Psoas muscle (tissue), 8 donors: ENCODE results near the gene COX15. TPM values are rescaled to one million over a fixed set of nuclear protein-coding genes. Genes with fewer than 3 reads are reported as not detected.

Experiments
- ATAC-seq, 4 donors: fragments of 200-7000 bp; cut with Tn5 transposase; one replicate each; pipeline ENCODE4 v1.9.1; 2020; ENCODE audit warnings: moderate library complexity in 3 of 4, mild to moderate bottlenecking in 2 of 4
- DNase-seq, 2 donors: peaks; one replicate each; pipeline ENCODE4 v3.0.0-alpha.2; 2020
- H3K27ac ChIP-seq: fragments of 200-600 bp; one replicate; pipeline ENCODE4 v1.8.0; 2022
- H3K27me3 ChIP-seq, 3 donors: fragments of 200-600 bp in 1 of 3; one replicate each; pipeline versions ENCODE4 v1.6.1 to v1.8.0; 2013 to 2022; ENCODE audit warnings: low read length in 2 of 3, mild to moderate bottlenecking in 2 of 3, moderate library complexity in 1 of 3; ENCODE audit not compliant: insufficient read depth in 3 of 3
- H3K36me3 ChIP-seq, 2 donors: fragments of 200-600 bp in 1 of 2; one replicate each; pipeline versions ENCODE4 v1.6.1 to v1.8.0; 2013 to 2022; ENCODE audit warnings: low read depth in 1 of 2, mild to moderate bottlenecking in 1 of 2, moderate library complexity in 1 of 2; ENCODE audit not compliant: insufficient read depth in 1 of 2
- H3K4me1 ChIP-seq: fragments of 200-600 bp; one replicate; pipeline ENCODE4 v1.8.0; 2022
- H3K4me3 ChIP-seq: fragments of 200-600 bp; one replicate; pipeline ENCODE4 v1.8.0; 2022; ENCODE audit warnings: mild to moderate bottlenecking
- H3K9me3 ChIP-seq: fragments of 200-600 bp; one replicate; pipeline ENCODE4 v1.8.0; 2022
- WGBS, 3 donors: extraction: QIAGEN DNeasy Blood & Tissue Kit; methylation state at CpG; one replicate each; pipeline versions ENCODE4 v1.1.6 to v1.1.7; 2013; 5-methylcytosine and 5-hydroxymethylcytosine counted together
- intact Hi-C, 2 donors: fragments of 100-400 bp; cut with DNase I; formaldehyde crosslinking; loops; one replicate each; pipeline versions ENCODE4 v1.11.0 to v1.14.2; 2022
- polyA plus RNA-seq, 3 donors: library from polyadenylated mRNA; stranded (reverse); fragments of 200-250 nt; gene quantifications; one replicate each; pipeline ENCODE4 v1.2.3, GENCODE V29; 2013
- total RNA-seq, 4 donors: library from RNA; stranded (reverse); fragmentation: NEBNext Ultra II Directional in 2 of 4; extraction: Animal tissue kit (Norgen Biotek cat#: 25700) in 2 of 4; gene quantifications; one replicate each; pipeline versions ENCODE4 v1.2.1 to v1.2.4, GENCODE V29; 2021 to 2023
- TF ChIP-seq, protein P1 (sequence below): fragments of 200-600 bp; IDR thresholded peaks from one replicate; pipeline ENCODE4 v1.8.0; 2022; ENCODE audit warnings: antibody characterized with exemption
- donor health status: healthy with polysubstance abuse.
- donor health status: DM: no; HTN: no; CAD: no; lungs with moderate emphysema.
- donor health status: Bipolar disorder and iron deficiency.
- donor health status: healthy.
- donor health status: DM: yes; HTN: yes; CAD: no.
- donor health status: DM: no; HTN: no; CAD: no.
- donor health status: DM: no; HTN: no; CAD: no.
- donor health status: DM: yes; HTN: yes; CAD: no.

COX15 gene
- total and polyA plus RNA-seq, 7 donors = 12.7 to 59.4 (median 36.2) TPM

- TF ChIP-seq, protein P1, sequence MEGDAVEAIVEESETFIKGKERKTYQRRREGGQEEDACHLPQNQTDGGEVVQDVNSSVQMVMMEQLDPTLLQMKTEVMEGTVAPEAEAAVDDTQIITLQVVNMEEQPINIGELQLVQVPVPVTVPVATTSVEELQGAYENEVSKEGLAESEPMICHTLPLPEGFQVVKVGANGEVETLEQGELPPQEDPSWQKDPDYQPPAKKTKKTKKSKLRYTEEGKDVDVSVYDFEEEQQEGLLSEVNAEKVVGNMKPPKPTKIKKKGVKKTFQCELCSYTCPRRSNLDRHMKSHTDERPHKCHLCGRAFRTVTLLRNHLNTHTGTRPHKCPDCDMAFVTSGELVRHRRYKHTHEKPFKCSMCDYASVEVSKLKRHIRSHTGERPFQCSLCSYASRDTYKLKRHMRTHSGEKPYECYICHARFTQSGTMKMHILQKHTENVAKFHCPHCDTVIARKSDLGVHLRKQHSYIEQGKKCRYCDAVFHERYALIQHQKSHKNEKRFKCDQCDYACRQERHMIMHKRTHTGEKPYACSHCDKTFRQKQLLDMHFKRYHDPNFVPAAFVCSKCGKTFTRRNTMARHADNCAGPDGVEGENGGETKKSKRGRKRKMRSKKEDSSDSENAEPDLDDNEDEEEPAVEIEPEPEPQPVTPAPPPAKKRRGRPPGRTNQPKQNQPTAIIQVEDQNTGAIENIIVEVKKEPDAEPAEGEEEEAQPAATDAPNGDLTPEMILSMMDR = no peak
- H3K4me3 ChIP-seq = peak overlapping the region; percentile 23
- peak overlapping the region; percentile 78 for H3K27ac ChIP-seq
- no peak for DNase-seq
- no peaks in the 10 kb centered on the region for H3K36me3 ChIP-seq
- intact Hi-C loops = loop anchor here in 1 of 2 donors (2.0 kb wide), 1 partner anchor 38 kb away; the partner anchor contains the start of genes COX15 and CUTC
- H3K9me3 ChIP-seq = no peaks in the 10 kb centered on the region
- H3K4me1 ChIP-seq = peaks cover 12% of the 10 kb centered on the region
- H3K27me3 ChIP-seq = no peaks in the 10 kb centered on the region
- 25 to 47% (median 31%) methylated on average over 4 of the region's 4 CpGs for WGBS, 3 donors
- peak; percentile 82 to 94 (median 86) for ATAC-seq
Measured at GRCh38 chr10:99770408-99771045, 38.6 kb upstream of the COX15 start.

DNA sequence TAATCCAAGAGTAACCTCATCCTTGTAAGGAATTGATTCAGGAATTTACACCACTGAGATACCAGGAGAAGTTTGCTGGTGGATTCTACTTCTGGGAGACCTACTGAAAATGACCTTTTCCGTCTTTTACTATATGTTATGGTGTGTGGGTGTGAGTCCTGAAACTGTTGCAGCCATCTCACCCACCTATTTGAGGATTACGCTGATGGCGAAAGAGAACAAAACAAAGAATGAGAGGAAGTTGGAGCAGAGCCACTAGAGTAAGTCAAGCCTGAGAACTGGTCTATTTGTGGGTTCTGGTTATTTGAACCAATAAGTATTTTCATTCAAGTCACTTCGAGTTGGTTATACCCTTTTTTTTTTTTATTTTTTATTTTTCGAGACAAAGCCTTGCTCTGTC, 37.8 kb upstream of the COX15 start:
- Histone ChIP-seq H3K27me3 (no peaks in the 10 kb centered on the region), H3K36me3 (no peaks in the 10 kb centered on the region), H3K9me3 (no peaks in the 10 kb centered on the region), H3K27ac (peak overlapping the region; percentile 78), H3K4me3 (no peak overlapping the region), H3K4me1 (peaks cover 12% of the 10 kb centered on the region)
- DNase-seq (no peak), ATAC-seq (peak; percentile 9 to 30 (median 28))
- intact Hi-C loops = loop anchor here in 1 of 2 donors (2.0 kb wide), 1 partner anchor 37 kb away; the partner anchor contains the start of genes COX15 and CUTC
- TF ChIP-seq, protein P1 = no peak
- 55 to 78% (median 61%) methylated on average over 5 of the region's 5 CpGs for WGBS, 3 donors

- WGBS, 3 donors = 57 to 74% (median 70%) methylated on average over 2 of the region's 2 CpGs
- Histone ChIP-seq H3K27ac (peak overlapping the region; percentile 78), H3K27me3 (no peaks in the 10 kb centered on the region), H3K4me3 (no peak overlapping the region), H3K9me3 (no peaks in the 10 kb centered on the region), H3K36me3 (peaks cover 0 to 4% of the 10 kb centered on the region in 2 donors), H3K4me1 (peaks cover 12% of the 10 kb centered on the region)
- DNase-seq (no peak), ATAC-seq (no peak)
- intact Hi-C loops = no loop called here
- TF ChIP-seq, protein P1 = no peak
Measured at GRCh38 chr10:99768556-99768955, 36.6 kb upstream of the COX15 start.

DNA sequence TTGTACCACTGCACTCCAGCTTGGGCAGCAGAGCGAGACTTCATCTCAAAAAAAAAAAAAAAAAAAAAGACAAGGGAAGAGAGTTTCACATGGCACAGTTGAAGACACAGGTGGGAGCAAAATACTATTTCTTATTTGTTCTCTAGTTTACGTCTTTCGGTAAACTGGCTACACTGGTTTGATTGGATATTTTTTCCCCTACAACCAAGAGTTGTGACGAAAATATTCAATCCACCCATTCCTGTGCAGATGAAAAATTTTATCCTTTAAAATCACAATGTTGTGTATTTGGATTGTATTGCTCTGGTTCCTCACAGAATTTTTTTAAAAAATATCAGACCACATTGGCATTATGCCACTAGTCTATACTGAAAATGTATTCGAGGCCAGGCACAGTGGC, 36.0 kb upstream of the COX15 start:
- ATAC-seq = no peak
- WGBS, 3 donors = 66 to 67% (median 67%) methylated on average over 5 of the region's 5 CpGs
- TF ChIP-seq, protein P1 = no peak
- Histone ChIP-seq H3K27ac (no peak overlapping the region), H3K27me3 (no peaks in the 10 kb centered on the region), H3K36me3 (peaks cover 0 to 11% of the 10 kb centered on the region in 2 donors), H3K4me1 (peaks cover 12% of the 10 kb centered on the region), H3K4me3 (no peak overlapping the region), H3K9me3 (no peaks in the 10 kb centered on the region)
- DNase-seq = no peak
- intact Hi-C loops = no loop called here
